ENCODE results near the gene PITPNC1.

PITPNC1 gene

DNA sequence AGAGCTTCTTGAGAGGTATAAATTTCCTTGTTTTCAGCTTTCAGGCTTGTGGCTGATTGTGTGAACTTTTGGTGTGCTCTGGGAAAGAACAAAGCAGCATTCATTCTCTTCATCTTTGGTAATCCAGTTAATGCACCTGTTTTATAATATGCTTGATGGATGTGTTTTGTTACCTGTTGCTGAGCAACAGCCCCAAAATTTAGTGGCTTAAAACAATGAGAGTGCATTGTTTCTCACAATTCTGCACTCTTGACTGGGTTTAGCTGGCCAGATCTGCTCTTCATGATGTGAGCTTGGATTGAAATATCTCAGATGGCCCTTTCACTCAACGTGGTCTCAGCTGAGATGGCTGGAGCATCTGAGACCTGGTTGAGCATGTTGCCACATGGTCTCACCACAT lies 281.9 kb downstream of the PITPNC1 start:
- DNase-seq = peak in 1 of 2 experiments; percentile 17

DNA sequence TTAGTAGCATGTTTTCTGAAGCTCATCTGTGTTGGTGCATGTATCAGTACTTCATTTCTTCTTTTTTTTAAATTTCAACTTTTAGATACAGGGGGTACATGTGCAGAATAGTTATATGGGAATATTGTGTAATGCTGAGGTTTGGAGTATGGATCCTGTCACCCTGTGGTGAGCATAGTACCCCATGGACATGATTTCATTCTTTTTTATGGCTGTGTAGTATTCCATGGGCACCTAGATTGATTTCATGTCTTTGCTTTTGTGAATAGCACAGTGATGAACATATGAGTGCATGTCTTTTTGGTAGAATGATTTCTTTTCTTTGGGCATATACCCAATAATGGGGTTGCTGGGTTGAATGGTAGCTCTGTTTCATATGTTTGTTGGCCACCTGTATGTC lies 285.6 kb downstream of the PITPNC1 start:
- no peak for DNase-seq

DNA sequence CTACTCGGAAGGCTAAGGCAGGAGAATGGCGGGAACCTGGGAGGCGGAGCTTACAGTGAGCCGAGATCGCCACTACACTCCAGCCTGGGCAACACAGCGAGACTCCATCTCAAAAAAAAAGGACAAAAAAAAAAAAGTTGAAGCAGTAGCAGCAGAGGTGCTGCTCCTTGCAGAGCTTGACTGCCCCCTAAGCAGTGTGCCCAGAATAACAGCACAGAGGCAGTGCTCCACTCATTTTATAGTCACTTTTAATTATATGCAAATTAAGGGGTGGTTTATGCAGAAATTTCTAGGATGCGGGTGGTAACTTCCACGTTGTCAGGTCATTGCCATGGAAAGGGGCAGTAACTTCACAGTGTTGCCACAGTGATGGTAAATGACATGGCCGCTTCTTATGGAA lies 286.4 kb downstream of the PITPNC1 start:
- no peak for DNase-seq

DNA sequence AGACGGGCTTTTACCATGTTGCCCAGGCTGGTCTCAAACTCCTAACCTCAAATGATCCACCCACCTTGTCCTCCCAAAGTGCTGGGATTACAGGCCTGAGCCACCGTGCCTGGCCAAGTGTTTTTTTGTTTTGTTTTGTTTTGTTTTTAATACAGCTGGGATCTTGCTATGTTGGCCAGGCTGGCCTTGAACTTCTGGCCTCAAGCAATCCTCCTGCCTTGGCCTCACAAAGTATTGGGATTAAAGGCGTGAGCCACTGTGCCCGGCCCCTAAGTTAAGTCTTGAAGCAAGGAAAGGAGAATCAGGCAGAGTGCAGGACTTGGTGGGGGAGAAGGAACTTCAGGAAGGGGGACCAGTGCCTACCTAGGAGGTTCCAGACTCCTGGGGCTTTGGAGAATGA lies 288.9 kb downstream of the PITPNC1 start:
- DNase-seq = no peak

DNA sequence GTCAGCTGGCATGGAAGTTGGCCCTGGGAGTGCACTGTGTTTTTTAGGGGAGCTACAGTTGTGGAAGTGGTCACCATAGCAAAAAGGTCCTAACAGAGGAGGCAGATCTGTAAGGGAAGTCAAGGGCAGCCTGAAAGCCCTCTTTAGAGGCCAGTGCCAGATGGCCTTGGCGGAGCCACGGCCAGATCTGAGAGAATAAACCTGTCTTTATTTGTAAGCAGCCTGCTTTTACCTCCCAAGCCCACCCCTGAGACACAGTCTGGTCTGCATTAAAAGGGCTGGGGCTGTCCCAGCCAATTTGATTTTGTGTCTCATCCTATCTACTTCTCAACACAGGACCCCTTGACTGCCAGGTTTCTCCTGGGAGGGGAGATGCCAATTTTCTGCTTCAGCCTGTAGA lies 289.6 kb downstream of the PITPNC1 start:
- no peak for DNase-seq

DNA sequence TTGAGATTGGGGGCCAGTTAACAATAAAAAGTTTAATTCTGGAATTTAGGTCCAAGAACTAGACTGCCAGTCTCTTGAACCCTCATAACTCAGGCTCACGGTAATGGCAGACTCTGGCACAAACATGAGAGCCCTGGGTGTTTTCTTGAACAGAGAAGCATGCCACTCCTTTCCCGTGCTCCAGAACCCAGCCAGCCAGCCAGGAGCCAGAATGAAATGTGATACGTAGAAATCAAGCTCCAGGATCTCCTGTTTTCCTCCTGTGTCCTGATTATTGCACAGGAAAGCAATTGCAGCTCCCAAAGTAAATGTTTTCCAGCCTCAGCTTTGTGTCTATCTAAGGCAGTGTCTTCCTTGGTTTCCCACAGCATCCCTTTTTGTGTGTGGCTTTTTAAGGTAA lies 294.4 kb downstream of the PITPNC1 start:
- DNase-seq = peak; percentile 66 to 80

DNA sequence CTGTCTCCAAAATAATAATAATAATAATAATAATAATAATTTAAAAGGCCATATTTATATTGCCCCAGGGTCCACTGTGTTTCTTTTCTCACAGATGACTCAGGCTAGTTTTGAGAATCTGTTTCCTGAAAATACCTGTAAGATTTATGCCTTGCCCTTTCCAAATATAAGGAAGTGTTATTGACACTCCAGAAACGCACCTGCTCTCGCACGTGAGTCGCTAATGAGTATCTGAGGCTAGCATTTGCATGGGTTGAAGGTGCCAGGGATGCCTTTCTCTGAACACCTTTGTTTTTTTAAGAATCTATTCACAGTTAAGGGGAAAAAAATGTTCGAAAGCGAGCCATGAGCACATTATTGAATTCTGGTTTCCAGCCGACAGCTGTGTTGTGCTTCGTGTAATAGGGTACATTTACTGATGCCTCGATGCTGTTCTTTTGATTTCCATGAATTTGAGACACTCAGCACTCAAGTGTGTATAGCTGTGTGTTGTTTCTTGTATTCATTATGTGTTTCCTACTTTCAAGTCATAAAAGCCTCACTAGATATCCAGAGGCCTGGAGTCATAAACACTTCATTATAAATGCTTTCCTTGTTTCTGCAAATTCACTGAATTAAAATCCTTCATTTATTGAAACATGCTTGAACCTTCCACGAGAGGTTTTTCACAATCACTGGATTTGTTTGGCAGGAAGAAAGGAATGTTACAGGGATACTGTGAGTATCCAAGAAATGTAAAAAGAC lies 295.7 kb downstream of the PITPNC1 start:
- peak; percentile 80 to 87 for DNase-seq

DNA sequence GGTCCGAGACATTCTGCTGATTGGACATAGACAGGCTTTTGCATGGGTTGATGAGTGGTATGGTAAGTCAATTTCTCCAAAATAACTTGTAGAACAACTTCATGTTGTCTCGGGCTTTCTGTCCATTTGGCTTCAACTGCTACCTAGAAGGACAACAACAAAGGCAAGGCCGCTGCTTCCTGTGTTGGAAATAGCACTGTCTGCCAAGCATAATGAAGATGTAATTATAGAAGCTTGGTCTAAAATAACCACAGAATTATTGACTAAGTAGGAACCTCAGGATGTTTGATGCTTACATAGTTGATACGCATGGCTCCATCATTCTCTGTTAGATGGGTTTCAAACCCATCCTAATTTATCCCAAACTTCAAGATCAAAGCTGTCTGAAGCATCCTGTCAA lies 298.4 kb downstream of the PITPNC1 start:
- no peak for DNase-seq

DNA sequence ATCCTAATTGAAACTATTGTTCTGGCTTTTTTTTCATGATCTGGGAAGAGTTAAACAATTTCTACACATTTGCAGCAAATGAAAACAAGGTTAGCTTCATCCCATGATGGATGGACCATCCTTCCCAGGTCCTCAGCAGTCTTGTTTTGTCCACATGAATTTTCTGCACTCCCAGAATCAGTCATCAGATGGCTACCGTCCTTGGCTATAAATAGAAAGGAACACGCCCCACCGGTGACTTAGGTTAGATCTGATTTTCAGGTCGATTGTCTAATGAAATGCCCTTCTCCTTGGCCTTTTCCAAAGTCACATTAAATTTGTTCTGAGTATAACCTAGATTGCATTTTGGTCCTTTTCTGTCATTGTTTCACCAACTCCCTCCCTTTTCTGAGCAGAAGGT lies 299.2 kb downstream of the PITPNC1 start:
- DNase-seq = no peak

DNA sequence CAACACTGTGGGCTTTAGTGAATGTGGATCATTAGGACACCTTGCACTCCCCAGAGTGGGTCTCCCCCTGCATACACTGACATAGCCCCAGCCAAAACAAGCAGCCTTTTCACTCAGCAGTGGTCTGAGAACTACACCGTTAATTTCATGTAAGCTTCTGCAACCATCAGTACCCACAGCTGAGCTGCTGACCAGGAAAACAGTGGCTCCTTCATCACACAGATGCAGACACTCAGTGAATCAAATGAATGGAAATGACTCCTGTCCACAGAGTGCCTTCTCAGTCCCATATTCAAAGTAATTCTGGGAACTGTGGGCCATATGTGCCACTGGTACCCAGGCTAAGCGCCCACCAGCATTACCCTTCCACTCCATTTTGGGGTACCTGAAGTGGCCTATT lies 301.3 kb downstream of the PITPNC1 start:
- DNase-seq = peak in 1 of 2 experiments; percentile 49

DNA sequence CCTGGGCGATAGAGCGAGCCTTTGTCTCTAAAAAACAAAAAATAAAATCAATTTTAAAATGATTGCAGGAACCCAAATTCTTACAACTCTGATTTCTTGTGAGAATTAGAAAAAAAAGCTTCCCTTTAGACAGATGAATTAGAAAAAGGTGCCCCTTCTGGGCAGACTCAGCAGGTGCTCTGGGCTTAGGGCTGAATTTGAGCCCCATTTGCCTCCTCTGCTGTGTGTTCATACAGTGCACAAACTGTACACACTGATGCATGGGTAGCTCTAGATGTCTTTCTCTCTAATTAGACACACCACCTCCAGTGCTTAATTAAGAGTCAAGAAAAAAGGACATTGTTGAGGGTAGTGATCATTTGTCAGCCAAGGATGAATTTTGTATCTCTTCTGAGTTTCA lies 302.1 kb downstream of the PITPNC1 start:
- DNase-seq = peak in 1 of 2 experiments; percentile 24

DNA sequence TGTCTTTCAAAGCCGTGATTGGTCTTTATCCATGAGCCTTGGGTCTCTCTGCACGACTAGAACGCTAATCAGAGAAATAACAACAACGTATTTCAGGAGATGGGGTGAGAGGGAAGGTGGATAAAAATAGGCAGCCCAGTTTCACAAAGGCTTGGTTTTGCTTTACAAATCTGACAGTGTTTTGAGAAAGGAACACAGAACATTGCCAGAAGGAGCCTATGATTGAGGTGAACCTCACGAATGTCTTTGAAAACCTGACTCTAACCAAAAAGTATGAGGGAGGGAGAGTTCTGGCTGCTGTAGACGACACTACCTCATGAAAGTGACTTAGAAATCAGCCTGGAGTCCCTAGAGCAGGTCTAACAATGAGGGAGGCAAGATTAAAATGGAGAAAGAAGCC lies 302.6 kb downstream of the PITPNC1 start:
- no peak for DNase-seq

DNA sequence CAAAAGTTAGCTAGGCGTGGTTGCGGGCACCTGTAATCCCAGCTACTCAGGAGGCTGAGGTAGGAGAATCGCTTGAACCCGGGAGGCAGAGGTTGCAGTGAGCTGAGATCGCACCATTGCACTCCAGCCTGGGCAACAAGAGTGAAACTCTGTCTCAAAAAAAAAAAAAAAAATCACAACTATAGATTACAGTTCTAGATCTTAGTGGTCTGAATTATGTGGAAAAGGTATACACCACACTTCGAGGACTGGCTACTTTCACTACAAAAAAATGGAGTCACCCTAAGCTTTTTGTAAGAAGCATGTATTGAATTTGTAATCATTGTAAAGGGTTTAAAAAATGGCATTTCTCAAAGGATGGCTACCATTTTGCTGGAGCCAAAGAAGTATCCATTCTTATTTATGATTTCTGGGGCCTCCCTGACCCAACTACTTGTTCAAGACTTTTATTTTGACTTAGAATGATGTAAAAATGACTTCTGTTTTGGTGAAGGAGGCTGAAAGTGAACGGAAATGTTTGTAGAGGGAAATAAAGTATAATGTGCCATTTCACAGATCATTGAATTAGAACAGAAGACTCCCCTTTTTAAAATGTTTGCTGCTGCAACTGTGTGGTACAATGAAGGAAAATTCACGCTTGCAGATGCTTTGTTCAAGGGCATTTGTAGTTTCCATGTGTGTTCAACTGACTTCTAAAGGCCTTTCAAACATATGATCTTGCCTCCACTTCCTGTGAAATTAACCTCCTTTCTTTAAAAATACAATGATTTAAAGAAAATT lies 303.6 kb downstream of the PITPNC1 start:
- DNase-seq = peak; percentile 91 to 96

DNA sequence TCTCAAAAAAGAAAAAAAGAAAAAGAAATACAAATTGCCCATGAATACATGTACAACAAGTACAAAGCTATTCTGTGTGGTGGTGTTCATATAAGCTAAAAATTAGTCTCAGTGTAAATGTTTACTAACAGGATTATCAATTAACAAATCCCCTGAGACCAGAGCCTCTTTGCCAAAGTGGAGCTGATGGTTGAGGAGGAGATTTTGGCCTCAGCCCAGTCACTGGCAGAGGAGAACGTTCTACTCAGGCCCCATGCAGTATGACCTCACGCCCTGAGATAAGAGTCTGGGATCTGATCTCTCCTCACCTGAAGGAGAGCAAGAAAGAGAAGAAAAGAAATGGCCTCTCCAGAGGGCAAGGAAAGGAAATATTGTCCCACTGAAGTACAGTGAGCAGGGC lies 305.1 kb downstream of the PITPNC1 start:
- peak in 1 of 2 experiments; percentile 40 for DNase-seq

DNA sequence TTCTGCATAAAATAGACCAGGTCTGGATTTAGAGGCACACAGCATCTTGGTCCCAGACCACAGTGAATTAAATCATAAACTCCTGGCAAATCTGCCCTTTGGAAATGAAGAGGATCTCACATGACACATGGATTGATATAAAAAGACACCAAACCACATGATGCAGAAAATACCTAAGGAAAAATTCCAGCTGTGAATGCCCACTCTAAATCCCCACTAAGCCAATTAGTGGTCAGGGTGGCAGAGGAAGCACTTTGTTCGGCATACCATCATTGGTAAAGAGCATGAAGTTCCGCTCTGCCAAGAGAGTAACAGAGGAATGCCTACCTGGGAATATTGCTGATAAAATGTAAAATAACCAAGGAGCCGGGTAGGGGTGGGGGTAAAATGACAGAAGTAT lies 308.3 kb downstream of the PITPNC1 start:
- no peak for DNase-seq

DNA sequence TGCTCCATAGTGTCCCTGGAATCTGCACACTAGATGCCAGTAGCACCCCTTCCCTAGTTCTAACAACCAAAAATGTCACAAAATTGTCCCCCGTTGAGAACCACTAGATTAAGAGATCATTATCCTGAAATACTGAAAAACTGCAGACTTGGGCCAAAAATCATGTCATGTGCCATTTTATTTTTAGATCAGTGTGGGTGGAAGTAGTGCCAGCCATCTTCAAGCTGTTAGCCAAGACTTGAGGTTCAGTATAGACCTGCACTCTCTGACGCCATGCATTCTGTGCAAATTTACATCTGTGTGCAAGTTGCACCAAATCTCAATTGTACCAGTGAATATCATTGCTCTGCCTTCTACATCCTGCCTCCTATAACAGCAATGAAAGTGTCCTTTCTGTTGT lies 309.2 kb downstream of the PITPNC1 start:
- DNase-seq = no peak

DNA sequence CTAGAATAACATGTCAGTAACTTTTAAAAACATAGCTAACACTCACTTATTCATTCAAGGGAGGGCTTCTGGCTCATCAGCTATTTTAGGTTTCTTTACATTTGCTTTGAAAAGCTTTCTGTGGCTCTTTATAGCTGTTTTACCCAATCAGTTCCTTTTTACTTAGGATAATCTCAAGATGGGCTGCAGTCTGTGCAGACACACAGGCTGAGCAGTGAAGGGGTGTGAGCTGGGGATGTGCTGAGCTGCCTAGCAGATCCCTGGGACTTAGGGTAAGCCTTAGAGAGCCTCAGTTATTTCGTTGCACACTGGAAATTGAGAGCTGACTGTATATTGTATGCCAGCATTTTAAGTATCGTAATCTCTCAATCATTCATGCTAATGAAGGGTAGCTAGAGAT lies 310.4 kb downstream of the PITPNC1 start:
- no peak for DNase-seq

DNA sequence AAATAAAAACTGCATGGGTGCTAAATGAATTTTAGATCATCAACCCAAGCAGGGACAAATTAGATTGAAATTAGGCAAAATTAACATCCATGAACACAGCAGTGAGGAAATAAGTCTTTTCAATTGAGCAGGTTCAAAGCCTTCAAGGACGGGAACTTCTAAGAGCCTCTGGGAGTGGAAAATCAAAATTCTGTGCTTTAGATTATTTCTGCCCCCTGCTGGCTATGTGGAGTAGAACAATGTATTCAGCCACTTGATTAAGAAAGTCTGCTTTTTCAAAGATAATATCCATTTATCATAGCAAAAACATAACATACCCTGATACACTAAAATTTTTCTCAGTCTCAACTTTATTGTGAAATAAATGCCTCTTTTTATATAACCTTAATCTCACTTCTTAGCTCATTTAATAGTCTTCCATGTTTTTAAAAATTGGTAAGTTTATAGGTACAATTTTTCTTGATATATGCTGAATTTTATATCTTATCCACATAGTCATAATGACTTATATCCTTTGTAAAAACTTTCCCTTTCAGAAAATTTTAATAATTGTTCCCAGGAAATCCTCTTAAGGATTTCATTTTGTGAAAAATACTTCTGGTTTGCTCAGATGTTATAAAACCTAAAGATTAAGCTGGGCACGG lies 312.6 kb downstream of the PITPNC1 start:
- peak; percentile 65 to 88 for DNase-seq

DNA sequence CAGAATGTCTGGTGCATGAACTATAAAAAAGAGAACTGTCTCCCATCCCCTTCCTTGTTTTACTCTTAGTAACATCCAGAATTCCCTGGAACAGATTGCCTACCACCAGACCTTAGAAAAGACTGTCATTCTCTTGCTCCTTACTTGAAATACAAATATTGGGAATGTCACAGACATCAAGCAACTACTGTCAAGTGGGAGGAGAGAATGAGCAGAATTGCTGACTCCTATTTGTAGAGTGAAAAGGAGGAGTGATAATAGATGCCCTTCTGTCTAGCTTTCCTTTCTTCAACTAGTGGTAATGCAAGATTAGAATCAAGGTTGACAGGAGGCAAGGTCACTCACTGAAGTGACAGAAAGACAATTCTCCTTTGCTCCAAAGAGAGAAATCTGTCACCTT lies 316.7 kb downstream of the PITPNC1 start:
- no peak for DNase-seq

DNA sequence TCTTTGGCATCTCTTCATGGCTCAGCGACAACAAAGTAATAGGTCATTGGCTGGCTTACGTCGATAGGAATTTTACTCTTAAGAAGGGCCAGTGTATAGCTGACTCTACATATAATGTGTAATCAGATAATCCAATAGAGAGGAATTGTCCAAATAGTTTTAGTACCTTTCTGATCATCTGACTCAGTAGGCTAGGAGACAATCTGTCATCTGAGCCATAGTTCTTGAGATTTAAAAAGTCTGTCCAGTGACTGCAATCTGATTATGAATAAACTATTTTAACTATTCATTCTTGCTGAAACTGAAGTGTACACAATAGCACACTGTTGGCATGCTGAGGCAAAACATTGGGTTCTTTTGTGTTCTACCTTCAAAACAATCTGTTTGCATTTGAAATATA lies 319.3 kb downstream of the PITPNC1 start:
- DNase-seq = no peak

DNA sequence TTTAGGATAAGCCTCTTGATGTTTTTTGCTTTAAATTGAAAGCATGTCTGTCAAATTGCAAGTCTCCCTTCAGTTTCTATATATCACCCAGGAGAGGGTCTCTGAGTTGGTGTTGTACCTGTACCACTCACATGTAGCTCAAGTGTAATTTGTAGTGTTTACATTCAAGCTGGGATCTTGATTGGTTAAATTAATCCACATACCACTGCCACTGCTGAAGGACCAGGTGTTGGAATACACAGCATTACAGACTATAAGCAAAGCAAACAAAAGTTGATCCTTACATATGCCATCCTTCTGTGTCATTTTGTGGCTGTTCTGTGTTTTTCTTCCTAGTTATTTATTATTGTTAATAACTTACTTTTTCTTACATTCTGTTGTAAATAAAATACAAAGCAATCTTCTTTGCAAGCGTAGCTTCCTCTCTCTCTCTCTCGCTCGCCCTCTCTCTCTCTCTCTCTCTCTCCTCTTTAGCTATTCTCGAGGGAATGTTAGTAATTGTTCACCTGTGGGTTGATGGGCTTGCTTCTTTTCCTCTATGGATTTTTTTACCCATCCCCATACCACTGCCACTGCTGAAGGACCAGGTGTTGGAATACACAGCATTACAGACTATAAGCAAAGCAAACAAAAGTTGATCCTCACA lies 319.9 kb downstream of the PITPNC1 start:
- DNase-seq = peak in 1 of 2 experiments; percentile 45

DNA sequence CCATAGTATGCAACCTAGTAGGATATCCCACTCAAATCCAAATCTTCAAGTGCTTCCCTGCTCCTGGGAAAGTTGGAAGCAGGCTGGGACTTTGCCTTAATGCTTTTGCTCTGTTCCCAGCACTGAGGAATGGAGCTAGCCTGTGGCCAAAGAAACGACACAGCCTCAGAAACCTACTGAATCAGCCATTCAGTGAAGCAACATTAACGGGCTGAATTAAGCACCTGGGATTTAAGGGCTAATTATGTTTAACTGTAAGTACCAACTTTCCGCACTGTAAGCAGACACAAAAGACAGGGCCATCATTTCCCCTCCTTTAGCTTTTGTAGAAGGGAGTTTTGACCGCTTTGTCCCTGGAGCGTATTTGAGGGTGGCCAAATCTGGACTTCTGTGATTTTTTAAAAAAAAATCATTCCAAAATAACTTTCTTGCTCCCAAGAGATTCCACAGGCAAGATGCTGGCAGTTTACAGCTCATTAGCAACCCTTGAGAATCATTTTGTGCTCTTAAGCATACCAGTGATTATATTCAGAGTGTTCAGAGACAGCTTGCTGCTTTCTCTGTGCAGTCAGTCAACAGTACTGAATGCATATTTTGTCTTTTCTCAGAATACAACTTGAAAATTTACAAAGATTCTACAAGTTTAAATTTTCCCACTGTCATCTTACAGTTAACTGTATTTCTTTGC lies 323.1 kb downstream of the PITPNC1 start:
- DNase-seq = no peak

DNA sequence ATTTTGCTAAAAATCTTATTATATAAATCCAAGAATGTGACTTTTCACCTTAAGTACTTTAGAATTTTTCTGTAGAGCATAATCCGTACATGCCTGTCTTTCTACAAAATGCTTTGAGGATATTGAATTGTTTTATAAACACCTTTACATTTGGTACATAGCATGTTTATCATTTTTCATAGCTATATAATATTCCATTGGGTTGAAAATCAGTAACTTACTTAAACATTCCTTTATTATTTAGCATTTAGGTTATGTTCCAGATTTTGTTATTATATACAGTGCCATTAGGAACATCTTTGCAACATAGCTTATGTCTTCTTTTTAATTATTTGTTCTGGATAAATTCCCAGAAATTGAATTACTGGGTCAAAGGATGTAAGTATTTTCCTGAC lies 323.6 kb downstream of the PITPNC1 start:
- DNase-seq = no peak
